ENCODE results near the gene ID3.

GRCh38 chr1:23546897-23547584 is 12.3 kb downstream of the ID3 start:
- TF ChIP-seq CTCF (IDR thresholded peaks at IDR 0.05) (no peak), SMC3 (IDR thresholded peaks at IDR 0.05; ENCODE audit: low read depth, low read length) (no peak), EZH2phosphoT487 (IDR thresholded peaks at IDR 0.05; ENCODE audit: borderline replicate concordance, low read depth) (no peak), GABPA (IDR thresholded peaks at IDR 0.05; ENCODE audit: low read depth) (no peak), CHD2 (IDR thresholded peaks at IDR 0.05; ENCODE audit: low read length, partially characterized antibody) (no peak), RAD21 (IDR thresholded peaks at IDR 0.05; ENCODE audit: low read length) (no peak)
